Measurements from ENCODE around the gene C16orf54. TPM values are rescaled to one million over a fixed set of nuclear protein-coding genes. Genes with fewer than 3 reads are reported as not detected.
"Not testable (repeated sequence)": the region's sequence is repeated elsewhere in the genome, so short reads cannot be mapped to it uniquely, and the experiment has no call there.

The C16orf54 gene
- total RNA-seq, 3 donors from 2014 or later: 1.6 to 3.4 (median 1.7) TPM

GRCh38 chr16:29744541-29745101 is 1.2 kb downstream of the C16orf54 start:
- Histone ChIP-seq H3K4me3 (no peak overlapping the region), H3K9me3 (no peaks in the 10 kb centered on the region), H3K36me3 (ENCODE audit: low read depth) (no peaks in the 10 kb centered on the region), H3K4me1 (ENCODE audit: low read depth) (peaks cover 43% of the 10 kb centered on the region)
- no peak for TF ChIP-seq CTCF (IDR thresholded peaks at IDR 0.05)
- DNase-seq (peak in 1 of 3 donors; percentile 67), ATAC-seq (no peak)
- intact Hi-C loops (cut with DNase I, micrococcal nuclease): no loop called here

GRCh38 chr16:29743827-29744531 is 1.8 kb downstream of the C16orf54 start:
- peaks cover 49% of the 10 kb centered on the region for H3K4me1 ChIP-seq (ENCODE audit: low read depth)
- intact Hi-C loops (cut with DNase I, micrococcal nuclease): no loop called here
- ATAC-seq (no peak), DNase-seq (no peak)
- TF ChIP-seq CTCF (IDR thresholded peaks at IDR 0.05): no peak
- H3K4me3 ChIP-seq: no peak overlapping the region
- no peaks in the 10 kb centered on the region for H3K36me3 ChIP-seq (ENCODE audit: low read depth)
- H3K9me3 ChIP-seq: no peaks in the 10 kb centered on the region

GRCh38 chr16:29743475-29743826 is 2.3 kb downstream of the C16orf54 start:
- intact Hi-C loops (cut with DNase I, micrococcal nuclease): no loop called here
- peaks cover 53% of the 10 kb centered on the region for H3K4me1 ChIP-seq (ENCODE audit: low read depth)
- peak in 1 of 3 donors; percentile 28 for DNase-seq
- no peaks in the 10 kb centered on the region for H3K36me3 ChIP-seq (ENCODE audit: low read depth)
- H3K9me3 ChIP-seq: no peaks in the 10 kb centered on the region
- H3K4me3 ChIP-seq: no peak overlapping the region
- no peak for TF ChIP-seq CTCF (IDR thresholded peaks at IDR 0.05)
- ATAC-seq: no peak

- no peak for TF ChIP-seq CTCF (IDR thresholded peaks at IDR 0.05)
Observed at GRCh38 chr16:29742683-29743275, 3.0 kb downstream of the C16orf54 start.

DNA sequence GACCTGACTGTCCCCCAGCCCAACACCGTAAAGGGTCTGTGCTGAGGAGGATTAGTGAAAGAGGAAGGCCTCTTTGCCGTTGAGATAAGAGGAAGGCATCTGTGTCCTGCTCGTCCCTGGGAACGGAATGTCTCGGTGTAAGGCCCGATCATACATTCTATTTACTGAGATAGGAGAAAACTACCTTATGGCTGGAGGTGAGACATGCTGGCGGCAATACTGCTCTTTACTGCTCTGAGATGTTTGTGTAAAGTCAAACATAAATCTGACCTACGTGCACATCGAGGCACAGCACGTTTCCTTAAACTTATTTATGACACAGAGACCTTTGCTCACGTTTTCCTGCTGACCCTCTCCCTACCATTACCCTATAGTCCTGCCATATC is 5.2 kb downstream of the C16orf54 start:
- peaks cover 54% of the 10 kb centered on the region for H3K4me1 ChIP-seq (ENCODE audit: low read depth)
- ATAC-seq; H3K4me3 ChIP-seq; H3K9me3 ChIP-seq; intact Hi-C loops (cut with DNase I, micrococcal nuclease); H3K36me3 ChIP-seq (ENCODE audit: low read depth): not testable (repeated sequence)
- DNase-seq: peak in 2 of 3 donors; percentile 43 to 72

More at GRCh38 chr16:29742683-29743275, 3.0 kb downstream of the C16orf54 start:
- peaks cover 52% of the 10 kb centered on the region for H3K4me1 ChIP-seq (ENCODE audit: low read depth)
- intact Hi-C loops (cut with DNase I, micrococcal nuclease): no loop called here
- DNase-seq: peak in 1 of 3 donors; percentile 26
- no peak for ATAC-seq
- no peaks in the 10 kb centered on the region for H3K36me3 ChIP-seq (ENCODE audit: low read depth)
- no peak overlapping the region for H3K4me3 ChIP-seq
- no peaks in the 10 kb centered on the region for H3K9me3 ChIP-seq

- peak in 1 of 3 donors; percentile 62 for DNase-seq
- peaks cover 54% of the 10 kb centered on the region for H3K4me1 ChIP-seq (ENCODE audit: low read depth)
- H3K9me3 ChIP-seq; H3K4me3 ChIP-seq; ATAC-seq; intact Hi-C loops (cut with DNase I, micrococcal nuclease); H3K36me3 ChIP-seq (ENCODE audit: low read depth): not testable (repeated sequence)
Observed at GRCh38 chr16:29739927-29740629, 5.7 kb downstream of the C16orf54 start.

Measured in mucosa of descending colon (tissue), 3 donors.